SH-SY5Y (cell line): ENCODE data around the gene PLSCR1.

Experiments
- GATA2 ChIP-seq: IDR thresholded peaks from 2 replicates; pipeline ENCODE4 v1.6.1; 2011; ENCODE audit warnings: mild to moderate bottlenecking, low read depth, low read length
- GATA3 ChIP-seq: IDR thresholded peaks from 2 replicates; pipeline ENCODE4 v1.6.1; 2011; ENCODE audit warnings: low read depth, mild to moderate bottlenecking, low read length, moderate library complexity

PLSCR1 gene

DNA sequence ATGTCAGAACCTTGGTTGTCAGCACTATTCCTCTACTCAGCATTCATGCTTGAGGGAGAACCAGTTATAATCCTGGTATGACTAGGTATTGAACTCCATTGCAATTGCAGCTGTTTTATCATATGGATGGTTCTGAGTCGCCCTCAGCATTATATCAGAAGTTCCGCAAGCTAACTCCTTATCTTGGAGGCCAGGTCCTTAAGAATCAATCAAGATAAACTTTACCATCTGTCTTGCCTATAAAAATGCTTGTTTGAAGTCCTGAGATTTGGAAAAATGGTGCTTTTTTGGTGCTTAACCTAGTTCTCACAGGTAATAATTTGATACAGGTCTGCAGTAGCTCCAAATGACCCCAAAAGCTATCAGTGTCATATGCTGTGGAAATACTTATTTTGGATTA lies 16.3 kb upstream of the PLSCR1 start:
- TF ChIP-seq GATA2 (no peak), GATA3 (no peak)

DNA sequence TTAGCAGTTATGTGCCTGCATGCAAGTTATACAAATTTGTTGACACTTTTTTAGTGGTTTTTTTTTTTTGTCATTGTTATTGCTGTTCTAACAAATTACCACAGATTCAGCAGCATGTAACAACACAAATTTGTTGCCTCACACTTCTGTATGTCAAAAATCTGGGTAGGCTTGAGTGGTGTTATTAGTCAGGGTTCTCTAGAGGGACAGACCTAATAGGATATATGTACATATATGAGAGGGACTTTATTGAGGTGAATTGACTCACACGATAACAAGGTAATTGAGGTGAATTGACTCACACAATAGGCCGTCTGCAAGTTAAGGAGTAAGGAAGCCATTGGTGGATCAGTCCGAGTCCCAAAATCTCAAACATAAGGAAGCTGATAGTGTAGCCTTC lies 15.0 kb upstream of the PLSCR1 start:
- TF ChIP-seq GATA3, result no peak
- no peak for TF ChIP-seq GATA2

DNA sequence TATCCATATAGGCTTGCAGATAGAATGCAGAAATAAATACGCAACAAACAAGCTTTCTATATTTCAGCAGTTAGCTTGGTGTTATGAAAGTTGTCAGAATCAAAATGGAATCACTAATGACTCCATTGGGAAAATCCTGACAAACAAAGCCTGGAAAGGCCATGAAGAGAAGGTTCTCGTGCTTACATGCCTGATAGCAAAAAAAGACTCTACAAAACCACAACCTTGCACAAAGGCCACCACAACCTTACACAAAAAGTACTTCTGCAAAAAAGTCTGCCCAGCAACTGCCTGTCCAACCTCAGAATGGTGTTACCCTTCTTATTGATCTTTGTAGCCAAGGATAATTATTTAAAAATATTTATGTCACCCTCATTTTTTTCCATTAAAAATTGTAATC lies 14.4 kb upstream of the PLSCR1 start:
- TF ChIP-seq GATA2 (no peak), GATA3 (no peak)

DNA sequence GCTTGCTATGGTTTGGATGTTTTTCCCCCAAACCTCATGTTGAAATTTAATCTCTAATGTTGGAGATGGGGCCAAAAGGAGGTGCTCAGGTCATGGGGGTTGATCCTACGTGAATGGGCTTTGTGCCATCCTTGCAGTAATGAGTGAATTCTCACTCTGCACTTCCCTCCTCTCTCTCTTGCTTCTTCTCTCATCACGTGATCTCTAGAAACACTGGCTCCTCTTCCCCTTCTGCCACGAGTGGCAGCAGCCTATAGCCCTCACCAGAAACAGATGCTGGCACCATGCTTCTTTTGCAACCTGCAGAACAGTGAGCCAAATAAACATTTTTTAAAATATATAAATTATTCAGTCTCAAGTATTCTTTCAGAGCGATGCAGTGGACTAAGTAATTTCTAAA lies 13.3 kb upstream of the PLSCR1 start:
- TF ChIP-seq GATA3, result no peak
- no peak for TF ChIP-seq GATA2

DNA sequence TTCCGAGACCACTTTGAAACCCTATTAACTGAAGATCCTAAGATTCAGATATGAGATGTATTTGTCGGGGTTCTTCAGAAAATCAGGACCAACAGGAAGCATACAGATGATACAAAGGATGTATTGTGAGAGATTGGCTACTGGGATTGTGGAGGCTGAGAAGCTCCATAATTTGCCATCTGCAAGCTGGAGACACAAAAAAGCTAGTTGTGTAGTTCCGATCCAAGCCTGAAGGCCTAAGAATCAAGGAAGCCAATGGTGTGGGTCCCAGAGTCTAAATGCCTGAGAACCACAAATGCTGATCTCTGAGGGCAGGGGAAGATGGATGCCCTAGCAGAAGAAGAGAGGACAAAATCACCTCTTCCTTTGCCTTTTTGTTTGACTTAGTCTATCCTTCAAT lies 10.9 kb upstream of the PLSCR1 start:
- TF ChIP-seq GATA2 (no peak), GATA3 (no peak)

DNA sequence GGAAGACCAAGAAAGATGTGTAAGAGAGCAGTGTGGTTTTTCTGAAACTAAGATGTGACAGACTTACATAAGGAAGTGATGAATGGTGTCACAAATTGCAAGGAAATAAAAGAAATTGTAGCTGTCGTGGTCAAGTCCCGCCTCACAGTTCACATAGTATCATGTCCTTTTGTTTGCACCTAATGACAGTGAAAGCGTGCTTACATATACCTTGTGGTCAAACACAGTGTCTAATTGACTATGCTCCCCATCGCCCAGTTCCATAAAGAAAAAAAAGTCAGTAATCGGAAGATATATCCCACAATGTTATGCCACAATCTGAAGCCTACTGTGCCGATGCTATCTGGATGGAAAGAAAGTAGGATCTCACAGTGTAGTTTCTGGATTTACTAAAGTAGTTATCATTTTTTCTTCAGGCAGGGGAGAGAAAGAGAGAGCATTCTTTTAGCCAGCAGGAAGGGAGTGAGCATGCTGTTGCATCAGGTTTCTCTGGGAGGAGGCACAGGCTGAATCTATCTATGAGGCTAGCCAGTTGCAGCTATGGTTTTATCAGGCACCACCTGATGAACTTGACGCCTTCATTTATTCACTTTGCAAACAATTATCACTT lies 9.8 kb upstream of the PLSCR1 start:
- TF ChIP-seq GATA3, result no peak
- no peak for TF ChIP-seq GATA2

DNA sequence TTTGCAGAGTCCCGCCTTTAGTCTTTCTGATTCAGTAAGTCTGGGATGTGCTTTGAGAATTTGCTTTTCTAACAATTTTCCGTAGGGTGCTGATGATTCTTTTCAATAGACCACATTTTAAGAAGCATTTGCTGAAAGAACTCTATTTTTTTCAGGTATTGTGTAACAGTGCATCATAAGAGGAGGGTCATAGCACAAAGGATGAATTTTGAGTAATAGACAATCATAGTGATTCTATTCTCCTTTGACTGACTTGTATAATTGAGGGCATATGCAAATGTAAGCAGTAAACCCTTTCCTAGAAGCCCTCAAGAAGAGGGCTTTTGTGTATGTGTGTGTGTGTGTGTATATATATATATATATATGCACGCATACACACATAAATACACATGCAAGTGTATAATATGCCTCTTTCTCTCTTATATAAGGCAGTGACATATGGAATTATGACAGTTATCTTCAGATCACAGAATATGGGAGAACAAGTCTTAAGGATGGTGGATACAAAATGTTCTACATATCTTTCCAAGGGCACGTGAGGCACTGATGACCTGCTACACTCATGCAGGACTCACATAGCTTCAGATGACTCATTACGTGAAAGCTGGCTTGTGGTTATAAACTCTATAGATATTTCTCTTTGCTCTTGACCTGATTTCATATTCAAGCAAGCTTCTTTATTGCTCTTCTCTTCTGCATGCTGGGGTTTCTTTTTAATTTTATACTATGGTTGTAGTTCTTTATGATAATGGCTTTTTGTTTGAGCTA lies 6.5 kb upstream of the PLSCR1 start:
- no peak for TF ChIP-seq GATA2

DNA sequence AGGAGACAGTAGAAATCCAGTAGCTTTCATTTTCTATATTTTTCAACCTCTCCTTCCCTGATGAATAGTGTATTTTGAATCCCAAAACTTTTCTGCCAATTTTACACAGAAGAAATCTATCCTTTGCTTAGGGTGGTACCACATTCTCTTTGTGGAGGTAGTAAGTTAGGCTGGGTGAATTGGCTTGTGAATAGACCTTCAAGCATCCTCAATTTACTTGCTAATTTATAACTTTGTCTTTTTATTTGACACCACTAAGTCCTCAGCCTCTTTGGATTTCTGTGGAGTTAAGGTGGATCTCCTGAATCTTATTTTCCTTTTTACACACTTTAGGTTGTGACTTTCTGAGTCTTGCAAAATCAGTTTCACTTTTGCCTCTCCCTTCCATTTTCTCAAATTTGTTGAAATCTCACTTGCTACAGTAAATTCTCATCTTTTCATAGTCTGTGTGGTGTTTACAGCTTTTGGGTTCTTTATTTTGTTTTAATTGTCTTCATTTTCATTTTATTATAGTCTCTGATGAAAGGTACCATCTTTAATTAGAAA lies 5.7 kb upstream of the PLSCR1 start:
- TF ChIP-seq GATA3 (no peak), GATA2 (no peak)

DNA sequence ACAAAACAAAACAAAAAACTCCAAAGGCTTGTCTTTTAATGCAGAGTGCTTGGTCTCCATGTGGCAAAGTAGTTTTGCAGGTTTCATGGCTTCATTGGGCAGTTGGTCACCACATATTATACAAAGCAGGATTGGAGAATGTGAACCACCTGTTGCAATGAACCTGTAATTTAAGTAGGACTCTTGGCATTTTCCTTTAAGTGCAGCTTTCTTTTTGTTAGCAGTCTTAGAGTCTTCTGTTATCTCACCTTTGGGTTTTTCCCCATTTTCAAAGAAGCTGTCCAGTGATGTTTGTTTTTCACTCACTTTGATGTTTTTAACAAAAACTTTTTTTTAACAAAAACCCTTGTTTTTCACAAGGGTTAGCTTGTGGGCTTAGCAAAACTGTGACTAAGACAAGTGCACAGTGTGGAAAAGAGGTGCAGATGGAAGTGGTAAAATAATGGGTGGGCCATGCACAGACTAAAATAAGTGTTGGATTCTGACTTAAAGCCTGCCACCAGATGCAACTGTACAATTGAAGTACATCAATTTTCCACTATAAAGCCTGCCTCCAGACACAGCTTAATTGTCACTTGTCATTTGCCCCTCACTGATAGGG lies 2.9 kb upstream of the PLSCR1 start:
- TF ChIP-seq GATA2 (no peak), GATA3 (no peak)

DNA sequence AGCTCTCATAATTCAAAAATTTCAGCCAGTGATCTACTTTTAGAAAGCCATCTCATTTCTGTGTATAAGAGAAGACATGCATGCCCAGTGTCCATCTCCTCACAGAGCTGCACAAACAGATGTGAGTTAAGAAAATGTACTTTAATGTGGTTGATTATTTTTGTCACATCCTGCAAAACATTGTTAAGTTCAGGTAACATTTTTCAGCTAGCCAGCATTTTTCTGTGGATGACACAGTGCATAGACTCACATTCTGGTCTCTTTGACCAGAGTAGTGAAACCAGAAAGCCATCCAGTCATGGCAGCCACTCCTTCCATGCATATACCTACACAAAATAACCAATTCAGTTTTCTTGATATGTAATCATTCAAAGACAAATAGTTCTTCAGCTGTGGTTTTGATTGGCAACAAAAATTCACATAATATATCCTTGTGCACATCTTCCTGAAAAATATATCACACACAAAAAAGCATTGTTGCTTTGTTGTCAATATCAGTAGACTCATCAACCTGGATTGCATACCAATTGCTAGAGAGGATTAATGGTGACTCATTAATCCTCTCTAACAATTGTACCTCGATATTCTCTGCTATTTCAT lies 2.1 kb upstream of the PLSCR1 start:
- TF ChIP-seq GATA3 (no peak), GATA2 (no peak)

DNA sequence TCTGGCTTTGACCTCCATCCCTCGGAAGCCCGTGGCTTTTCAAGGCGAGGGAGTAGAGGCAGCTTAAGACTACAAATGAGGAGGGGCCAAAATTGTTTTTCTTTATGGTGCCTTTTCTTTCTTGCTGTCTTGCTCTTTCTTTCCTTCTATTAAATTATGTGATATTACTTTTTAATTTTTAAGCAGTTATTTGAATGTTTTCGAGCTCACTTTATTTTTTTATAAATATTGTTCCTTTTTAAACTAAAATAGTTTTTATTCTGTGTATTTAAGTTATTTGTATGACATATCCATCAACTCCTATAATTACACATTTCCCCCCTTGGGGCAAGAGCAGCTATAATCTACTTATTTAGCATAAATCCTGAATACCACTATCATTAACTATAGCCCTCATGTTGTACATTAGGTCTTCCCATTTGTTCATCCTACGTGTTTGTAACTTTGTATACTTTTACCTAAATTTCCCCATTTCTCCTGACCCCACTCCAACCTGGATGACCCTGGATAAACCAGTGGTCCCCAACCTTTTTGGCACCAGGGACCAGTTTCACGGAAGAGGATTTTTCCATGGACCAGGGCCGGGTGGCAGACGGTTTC lies 622 bp upstream of the PLSCR1 start:
- TF ChIP-seq GATA2 (no peak), GATA3 (no peak)

DNA sequence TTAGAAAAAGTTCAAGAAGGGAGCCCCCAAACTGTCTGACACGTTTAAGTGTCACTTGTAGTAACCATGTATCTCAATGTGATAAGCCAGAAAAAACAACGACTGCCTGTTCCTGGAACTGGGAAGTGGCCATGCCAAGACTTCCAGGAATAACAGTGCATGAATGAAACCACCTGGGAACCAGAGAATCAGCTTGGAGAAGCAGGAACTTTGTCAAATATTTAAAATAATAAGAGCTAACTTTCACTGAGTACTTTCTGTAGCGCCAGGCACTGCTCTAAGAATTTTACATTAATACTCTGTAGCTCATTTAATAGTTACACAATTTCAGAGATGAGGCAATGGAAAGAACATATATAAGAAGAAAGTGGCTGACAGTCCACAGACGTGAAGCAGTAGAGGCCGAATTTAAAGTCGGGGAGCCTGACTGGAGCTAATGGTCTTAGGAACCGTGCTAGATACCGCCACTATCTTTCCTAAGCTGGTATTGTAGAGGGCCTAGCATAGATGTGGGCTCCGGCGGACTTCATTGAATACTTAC lies 876 bp downstream of the PLSCR1 start:
- TF ChIP-seq GATA2, result no peak
- TF ChIP-seq GATA3, result no peak

DNA sequence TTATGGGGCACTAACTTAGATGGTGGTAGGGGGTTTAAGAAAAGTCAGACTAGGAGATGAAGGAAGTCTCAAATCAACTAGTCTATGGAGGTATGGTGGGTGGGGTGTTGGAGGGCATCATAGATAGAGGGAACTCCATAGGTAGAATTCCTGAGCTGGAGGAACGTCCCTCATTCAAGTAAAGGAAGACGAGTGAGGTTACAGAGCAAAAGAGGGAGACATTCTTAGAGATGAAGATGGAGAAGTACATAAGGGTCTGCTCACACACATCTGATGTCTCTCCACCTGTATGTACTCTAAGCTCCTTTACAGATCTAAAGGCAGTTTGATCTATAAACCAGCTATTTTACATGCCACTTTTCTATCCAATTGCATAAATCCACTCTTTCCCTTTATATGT lies 1.4 kb downstream of the PLSCR1 start:
- no peak for TF ChIP-seq GATA2
- TF ChIP-seq GATA3, result no peak

DNA sequence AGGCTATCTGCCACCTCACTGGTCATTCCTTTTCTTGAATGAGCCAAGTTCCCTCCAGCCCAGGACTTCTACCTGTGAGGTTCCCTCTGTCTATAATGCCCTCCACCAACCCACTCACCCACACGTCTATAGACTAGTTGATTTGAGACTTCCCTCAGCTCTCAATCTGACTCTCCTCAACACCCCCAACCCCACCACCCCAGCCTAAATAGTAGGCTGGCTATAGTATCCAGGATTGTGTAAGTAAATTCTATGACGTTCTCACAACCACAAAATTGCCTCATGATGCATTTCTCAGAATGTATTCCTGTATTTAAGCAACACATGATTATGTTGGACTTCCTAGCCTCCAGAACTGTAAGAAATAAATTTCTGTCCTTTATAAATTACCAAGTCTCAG lies 2.2 kb downstream of the PLSCR1 start:
- TF ChIP-seq GATA2 (no peak), GATA3 (no peak)
